Ovary (tissue), 9 donors: ENCODE results near the gene COBL. TPM values are rescaled to one million over a fixed set of nuclear protein-coding genes. Genes with fewer than 3 reads are reported as not detected.

Source experiments
- DNase-seq, 5 donors: peaks; one replicate each; pipeline ENCODE4 v3.0.0-alpha.2; 2019 to 2020
- H3K27ac ChIP-seq, 2 donors: fragments of 200-600 bp; one replicate each; pipeline versions ENCODE4 v1.5.1 to v1.8.0; 2019 to 2022
- H3K27me3 ChIP-seq: fragments of 200-600 bp; one replicate; pipeline ENCODE4 v1.8.0; 2022
- H3K36me3 ChIP-seq: fragments of 200-600 bp; sonication (generic); one replicate; pipeline ENCODE4 v1.5.1; 2019
- H3K4me1 ChIP-seq: one replicate; pipeline ENCODE4 v1.8.1; 2013; ENCODE audit warnings: mild to moderate bottlenecking, moderate library complexity; ENCODE audit not compliant: insufficient read depth
- H3K4me3 ChIP-seq: fragments of 200-600 bp; sonication (generic); one replicate; pipeline ENCODE4 v1.5.1; 2017
- H3K9me3 ChIP-seq, 2 donors: fragments of 200-600 bp in 1 of 2; sonication (generic) in 1 of 2; one replicate each; pipeline versions ENCODE4 v1.5.1 to v1.8.1; 2013 to 2019; ENCODE audit warnings: mild to moderate bottlenecking in 1 of 2, moderate library complexity in 1 of 2
- CTCF ChIP-seq, 3 donors: fragments of 450-650 bp in 2 of 3; fragments of 200-600 bp in 1 of 3; IDR thresholded peaks; one replicate each; pipeline versions ENCODE4 v1.5.1 to v1.8.0; 2016 to 2022; ENCODE audit warnings: antibody characterized with exemption in 3 of 3, mild to moderate bottlenecking in 1 of 3
- EP300 ChIP-seq: sonication (generic); formaldehyde crosslinking; IDR thresholded peaks from one replicate; pipeline ENCODE4 v1.6.1; 2017; ENCODE audit warnings: antibody characterized with exemption
- POLR2A ChIP-seq: fragments of 450-650 bp; IDR thresholded peaks from one replicate; pipeline ENCODE4 v1.6.1; 2017; ENCODE audit warnings: antibody characterized with exemption, mild to moderate bottlenecking, moderate library complexity
- WGBS, 3 donors: extraction: QIAGEN DNeasy Blood & Tissue Kit in 1 of 3; methylation state at CpG; one replicate each; pipeline versions ENCODE4 v1.1.5 to v1.1.7; 2013 to 2017; 5-methylcytosine and 5-hydroxymethylcytosine counted together
- intact Hi-C, 4 donors: fragments of 100-400 bp; cut with DNase I; formaldehyde crosslinking; loops; one replicate each; pipeline versions ENCODE4 v1.11.0 to v1.15.1; 2022 to 2023
- polyA plus RNA-seq, 2 donors: library from polyadenylated mRNA; stranded (reverse); fragments of 200-250 nt in 1 of 2; fragments of 350-450 nt in 1 of 2; fragmentation: Illumina TruSeq in 1 of 2; extraction: RNeasy Lipid Tissue Mini Kit (QIAGEN cat#74804) in 1 of 2; gene quantifications; one replicate each; pipeline ENCODE4 v1.2.3, GENCODE V29; 2013 to 2014
- total RNA-seq, 7 donors: library from RNA; depleted of rRNA in 2 of 7; stranded (reverse); fragments of >200 nt in 2 of 7; fragmentation: NEBNext Ultra II Directional in 3 of 7; extraction: Animal tissue kit (Norgen Biotek cat#: 25700) in 3 of 7; gene quantifications; one replicate each; pipeline versions ENCODE4 v1.1.0 to v1.2.4, GENCODE V29; 2016 to 2023
- donor health status: DM: no; HTN: no; CAD: no; lungs with moderate emphysema.
- donor health status: DM: no; HTN: no; CAD: no.
- donor health status: Bipolar disorder and iron deficiency.
- donor health status: DM: yes; HTN: yes; CAD: no.
- donor health status: DM: no; HTN: no; CAD: no.
- donor health status: DM: yes; HTN: yes; CAD: no.

The COBL gene
- total and polyA plus RNA-seq, 9 donors = 0.87 to 33.4 (median 3.9) TPM

- Histone ChIP-seq H3K27me3 (no peaks in the 10 kb centered on the region), H3K4me3 (no peak overlapping the region), H3K4me1 (no peaks in the 10 kb centered on the region), H3K27ac (no peak overlapping the region), H3K9me3 (no peaks in the 10 kb centered on the region), H3K36me3 (no peaks in the 10 kb centered on the region)
- DNase-seq = no peak
- 70 to 86% (median 80%) methylated on average over 3 of the region's 3 CpGs for WGBS, 3 donors
- intact Hi-C loops = no loop called here
- TF ChIP-seq POLR2A (no peak), EP300 (no peak), CTCF (IDR thresholded peaks at IDR 0.05) (no peak)
These were observed 26.3 kb downstream of the COBL start for GRCh38 chr7:51290304-51290637.

- no peak for TF ChIP-seq POLR2A
- no peak for TF ChIP-seq CTCF (IDR thresholded peaks at IDR 0.05)
- TF ChIP-seq EP300 = no peak
- DNase-seq = no peak
- intact Hi-C loops = no loop called here
- no peaks in the 10 kb centered on the region for H3K4me1 ChIP-seq
- 49 to 62% (median 49%) methylated on average over 4 of the region's 4 CpGs for WGBS, 3 donors
- no peaks in the 10 kb centered on the region for H3K27me3 ChIP-seq
- H3K36me3 ChIP-seq = no peaks in the 10 kb centered on the region
- no peaks in the 10 kb centered on the region for H3K9me3 ChIP-seq
- no peak overlapping the region for H3K27ac ChIP-seq
- no peak overlapping the region for H3K4me3 ChIP-seq
These were observed 26.8 kb downstream of the COBL start for GRCh38 chr7:51289623-51290303.

GRCh38 chr7:51288896-51289622 is 27.6 kb downstream of the COBL start:
- no peaks in the 10 kb centered on the region for H3K27me3 ChIP-seq
- H3K36me3 ChIP-seq = no peaks in the 10 kb centered on the region
- no peak for TF ChIP-seq CTCF (IDR thresholded peaks at IDR 0.05)
- no peak for TF ChIP-seq POLR2A
- no peak for TF ChIP-seq EP300
- DNase-seq = no peak
- H3K27ac ChIP-seq = no peak overlapping the region
- intact Hi-C loops = no loop called here
- no peaks in the 10 kb centered on the region for H3K9me3 ChIP-seq
- no peak overlapping the region for H3K4me3 ChIP-seq
- WGBS, 3 donors = 58 to 69% (median 60%) methylated on average over 7 of the region's 7 CpGs
- H3K4me1 ChIP-seq = no peaks in the 10 kb centered on the region

- no peak for TF ChIP-seq CTCF (IDR thresholded peaks at IDR 0.05)
- TF ChIP-seq POLR2A = no peak
- intact Hi-C loops = no loop called here
- DNase-seq = no peak
- 55 to 61% (median 60%) methylated on average over 1 of the region's 1 CpG for WGBS, 3 donors
- Histone ChIP-seq H3K36me3 (no peaks in the 10 kb centered on the region), H3K4me3 (no peak overlapping the region), H3K4me1 (no peaks in the 10 kb centered on the region), H3K27me3 (no peaks in the 10 kb centered on the region), H3K27ac (no peak overlapping the region), H3K9me3 (no peaks in the 10 kb centered on the region)
These were observed 30.2 kb downstream of the COBL start for GRCh38 chr7:51286401-51286800.
